HG02678 (cell line): ENCODE measurements around the gene ZCCHC18.
A peak's percentile ranks its signal among the peaks of the same experiment; 100 is the strongest.
"Not testable (repeated sequence)": the region's sequence is repeated elsewhere in the genome, so short reads cannot be mapped to it uniquely, and the experiment has no call there.

ENCODE experiments used
- ATAC-seq: cut with Tn5 transposase; IDR thresholded peaks from one replicate; pipeline ENCODE4 v1.9.1; 2021; ENCODE audit warnings: mild to moderate bottlenecking, moderate library complexity; ENCODE audit not compliant: unreplicated experiment

ZCCHC18 gene

GRCh38 chrX:104112326-104112951 lies at the start of gene ZCCHC18:
Gene ZCCHC18, plus strand, starts transcription at chrX:104112523. Its CDS starts 1,589 bp downstream, at chrX:104114112.
- ATAC-seq, result peak; percentile 72

- not testable (repeated sequence) for ATAC-seq
Observed at GRCh38 chrX:104062636-104063035, 49.7 kb upstream of the ZCCHC18 start.

GRCh38 chrX:104075778-104076445 lies 36.4 kb upstream of the ZCCHC18 start, which contains the start of gene TMSB15C:
Gene TMSB15C, minus strand, starts transcription at chrX:104076236.
- ATAC-seq, result peak; percentile 100

GRCh38 chrX:104077854-104078253 lies 34.5 kb upstream of the ZCCHC18 start:
- not testable (repeated sequence) for ATAC-seq

- no peak for ATAC-seq
Observed at GRCh38 chrX:104084063-104084462, 28.3 kb upstream of the ZCCHC18 start.

- ATAC-seq, result no peak
Observed at GRCh38 chrX:104084534-104085277, 27.6 kb upstream of the ZCCHC18 start.

- no peak for ATAC-seq
Observed at GRCh38 chrX:104085477-104085876, 26.8 kb upstream of the ZCCHC18 start.

- no peak for ATAC-seq
Observed at GRCh38 chrX:104085919-104086318, 26.4 kb upstream of the ZCCHC18 start.

GRCh38 chrX:104098151-104098808 lies 14.0 kb upstream of the ZCCHC18 start:
- peak; percentile 65 for ATAC-seq

- no peak for ATAC-seq
Observed at GRCh38 chrX:104098919-104099318, 13.4 kb upstream of the ZCCHC18 start.

GRCh38 chrX:104104676-104105075 lies 7.6 kb upstream of the ZCCHC18 start:
- no peak for ATAC-seq

GRCh38 chrX:104105330-104106262 lies 6.7 kb upstream of the ZCCHC18 start:
- no peak for ATAC-seq

- ATAC-seq, result no peak
Observed at GRCh38 chrX:104108955-104109354, 3.4 kb upstream of the ZCCHC18 start.

GRCh38 chrX:104110491-104111240 lies 1.7 kb upstream of the ZCCHC18 start:
- peak; percentile 50 for ATAC-seq

GRCh38 chrX:104113222-104113965 lies 1.1 kb downstream of the ZCCHC18 start:
- ATAC-seq, result peak; percentile 51

GRCh38 chrX:104117759-104118158 lies 5.4 kb downstream of the ZCCHC18 start:
- no peak for ATAC-seq

GRCh38 chrX:104118765-104119164 lies 6.4 kb downstream of the ZCCHC18 start:
- ATAC-seq, result no peak

- ATAC-seq, result no peak
Observed at GRCh38 chrX:104122829-104123228, 10.5 kb downstream of the ZCCHC18 start.

- ATAC-seq, result no peak
Observed at GRCh38 chrX:104126856-104127255, 14.5 kb downstream of the ZCCHC18 start.
